NCI-H1417 treated with DMSO at 0.1 percent for 48 hours (cell line): ENCODE results near the gene RPTN.
"Not testable (repeated sequence)": the region's sequence is repeated elsewhere in the genome, so short reads cannot be mapped to it uniquely, and the experiment has no call there.

Experiments used
- DNase-seq: peaks from one replicate; lab custom pipeline; 2025; lab: John Stamatoyannopoulos, UW

The RPTN gene

DNA sequence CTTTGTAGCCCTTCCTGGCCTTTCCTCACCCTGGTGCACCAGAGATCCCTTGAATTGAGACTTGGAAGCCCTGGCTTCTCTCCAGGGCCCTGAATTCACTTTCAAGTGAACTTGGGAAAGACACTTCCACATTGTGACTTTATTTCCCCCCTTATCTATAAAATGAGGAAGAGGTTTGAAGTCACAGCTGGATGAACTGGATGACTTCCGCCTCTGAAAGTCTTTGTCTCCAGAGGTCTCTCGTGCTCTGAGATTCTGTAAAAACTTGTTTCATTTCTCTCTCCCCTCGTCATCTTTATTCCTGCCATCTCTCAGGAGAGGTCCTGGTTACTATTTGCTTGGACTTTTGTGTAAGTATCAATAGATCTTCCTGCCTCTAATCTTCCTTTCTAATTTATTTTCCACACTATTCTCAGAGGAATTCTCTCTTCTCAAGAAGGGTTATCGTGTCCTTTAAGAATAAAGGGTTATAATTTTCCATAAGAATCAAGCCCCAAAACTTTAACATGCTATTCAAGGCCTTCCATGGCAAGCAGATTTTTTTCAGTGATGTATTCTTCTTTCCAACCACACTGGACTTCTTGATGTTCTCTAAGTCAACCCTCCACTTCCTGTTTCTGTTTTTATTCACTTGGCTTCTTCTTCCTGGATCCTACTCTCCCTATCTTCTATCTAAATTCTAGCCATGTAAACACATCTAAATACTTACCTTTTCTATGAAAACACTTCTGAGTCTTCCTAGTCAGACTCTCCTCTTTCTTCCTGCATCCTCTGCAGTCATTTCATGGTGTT lies 6.5 kb upstream of the RPTN start:
- DNase-seq, result no peak

DNA sequence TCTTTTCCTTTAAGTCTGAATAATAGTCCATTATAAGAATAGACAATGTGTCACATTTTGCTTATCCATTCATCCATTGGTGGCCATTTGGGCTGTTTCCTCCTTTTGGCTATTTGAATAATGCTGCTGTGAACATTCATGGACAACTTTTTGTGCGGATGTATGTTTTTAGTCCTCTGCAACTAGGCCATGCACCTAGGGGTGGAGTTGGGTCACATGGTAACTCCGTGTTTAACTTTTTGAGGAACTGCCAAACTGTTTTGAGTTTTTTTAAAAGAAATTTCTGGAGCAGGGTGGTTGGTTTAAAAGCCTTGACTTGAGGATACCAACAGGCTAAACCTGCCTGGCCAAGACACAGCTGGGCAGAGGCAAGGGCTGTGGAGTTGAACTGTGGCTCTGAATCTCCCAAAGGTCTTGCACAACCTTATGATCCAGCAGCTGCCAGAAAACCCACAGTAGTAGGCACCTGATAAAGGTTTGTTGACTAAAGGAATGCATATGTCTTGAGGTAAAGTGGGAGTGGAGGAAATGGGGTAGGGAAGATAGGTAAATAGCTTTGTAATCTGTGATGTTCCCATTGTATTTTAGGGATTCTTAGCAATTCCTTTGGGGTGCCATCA lies 5.6 kb upstream of the RPTN start:
- no peak for DNase-seq

DNA sequence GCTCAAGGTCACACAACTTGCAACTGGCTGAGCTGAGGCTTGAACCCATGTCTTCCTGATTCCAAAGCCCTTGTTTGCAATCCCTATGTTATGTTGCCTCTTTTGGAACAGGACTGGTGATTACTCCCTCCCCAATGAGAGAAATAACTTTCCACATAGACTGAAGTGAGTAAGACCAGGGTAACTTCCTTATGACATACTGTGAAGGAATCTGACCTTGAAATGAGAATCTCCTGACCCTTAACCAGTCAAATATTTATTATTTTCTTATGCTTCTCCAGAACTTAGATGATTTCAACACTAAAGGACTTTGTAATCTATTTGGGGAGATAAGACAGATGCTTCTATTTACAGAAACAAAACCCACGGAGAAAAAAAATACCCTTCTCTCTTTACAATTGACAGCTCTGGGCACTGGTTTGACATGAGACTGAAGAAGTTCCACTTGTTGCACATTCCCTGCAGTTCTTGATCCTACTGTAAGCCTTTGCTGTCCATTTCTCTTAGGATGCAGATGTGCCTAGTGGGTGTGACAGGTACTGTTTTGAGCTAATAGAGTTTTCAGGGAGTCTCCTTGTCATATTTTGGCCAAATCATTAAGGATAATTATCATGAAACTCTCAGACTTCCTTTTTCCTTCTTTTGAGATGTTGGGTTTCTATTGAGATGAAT lies 3.9 kb upstream of the RPTN start:
- DNase-seq, result no peak

GRCh38 chr1:152160576-152160975 lies 1.5 kb upstream of the RPTN start:
- no peak for DNase-seq

GRCh38 chr1:152153996-152154395 lies 5.0 kb downstream of the RPTN start:
- DNase-seq, result no peak

GRCh38 chr1:152151646-152152045 lies 7.4 kb downstream of the RPTN start:
- no peak for DNase-seq

DNA sequence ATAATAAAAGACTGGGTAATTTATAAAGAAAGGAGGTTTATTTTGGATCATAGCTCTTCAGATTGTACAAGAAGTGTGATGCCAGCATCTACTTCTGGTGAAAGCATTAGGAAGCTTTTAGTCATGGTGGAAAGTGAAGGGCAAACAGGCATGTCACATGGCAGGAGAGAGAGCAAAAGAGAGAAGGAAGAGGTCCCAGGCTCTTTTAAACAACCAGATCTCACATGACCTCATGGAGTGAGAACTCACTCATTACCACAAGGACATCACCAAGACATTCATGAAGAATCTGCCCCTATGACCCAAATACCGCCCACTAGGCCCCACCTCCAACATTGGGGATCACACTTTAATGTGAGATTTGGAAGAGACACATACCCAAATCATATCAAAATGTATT lies 10.0 kb downstream of the RPTN start:
- DNase-seq, result no peak

DNA sequence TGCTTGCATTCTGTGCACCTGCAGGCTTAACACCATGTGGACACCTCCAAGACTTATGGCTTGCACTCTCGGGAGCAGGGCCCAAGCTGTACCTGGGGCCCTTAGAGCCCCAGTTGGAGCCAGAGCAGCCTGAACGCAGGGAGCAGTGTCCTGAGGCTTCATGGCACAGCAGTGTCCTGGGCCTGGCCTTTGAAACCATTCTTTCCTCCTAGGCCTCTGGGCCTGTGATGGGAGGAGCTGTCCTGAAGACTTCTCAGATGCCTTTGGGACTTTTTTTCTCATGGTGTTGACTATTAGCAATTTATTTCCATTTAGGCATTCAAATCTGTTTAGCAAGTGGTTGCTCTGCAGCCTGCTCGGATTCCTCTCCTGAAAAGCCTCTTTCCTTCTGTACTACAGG lies 11.0 kb downstream of the RPTN start:
- DNase-seq, result no peak

- no peak for DNase-seq
Measured at GRCh38 chr1:152145769-152146168, 13.3 kb downstream of the RPTN start.

DNA sequence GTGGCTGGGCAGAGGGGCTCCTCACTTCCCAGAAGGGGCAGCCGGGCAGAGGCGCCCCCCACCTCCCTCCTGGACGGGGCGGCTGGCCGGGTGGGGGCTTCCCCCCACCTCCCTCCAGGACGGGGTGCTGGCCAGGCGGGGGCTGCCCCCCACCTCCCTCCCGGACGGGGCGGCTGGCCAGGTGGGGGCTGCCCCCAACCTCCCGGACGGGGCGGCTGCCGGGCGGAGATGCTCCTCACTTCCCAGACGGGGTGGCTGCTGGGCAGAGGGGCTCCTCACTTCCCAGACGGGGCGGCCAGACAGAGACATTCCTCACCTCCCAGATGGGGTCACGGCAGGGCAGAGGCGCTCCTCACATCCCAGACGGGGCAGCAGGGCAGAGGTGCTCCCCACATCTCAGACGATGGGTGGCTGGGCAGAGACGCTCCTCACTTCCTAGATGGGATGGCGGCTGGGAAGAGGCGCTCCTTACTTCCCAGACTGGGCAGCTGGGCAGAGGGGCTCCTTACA lies 14.3 kb downstream of the RPTN start:
- not testable (repeated sequence) for DNase-seq

DNA sequence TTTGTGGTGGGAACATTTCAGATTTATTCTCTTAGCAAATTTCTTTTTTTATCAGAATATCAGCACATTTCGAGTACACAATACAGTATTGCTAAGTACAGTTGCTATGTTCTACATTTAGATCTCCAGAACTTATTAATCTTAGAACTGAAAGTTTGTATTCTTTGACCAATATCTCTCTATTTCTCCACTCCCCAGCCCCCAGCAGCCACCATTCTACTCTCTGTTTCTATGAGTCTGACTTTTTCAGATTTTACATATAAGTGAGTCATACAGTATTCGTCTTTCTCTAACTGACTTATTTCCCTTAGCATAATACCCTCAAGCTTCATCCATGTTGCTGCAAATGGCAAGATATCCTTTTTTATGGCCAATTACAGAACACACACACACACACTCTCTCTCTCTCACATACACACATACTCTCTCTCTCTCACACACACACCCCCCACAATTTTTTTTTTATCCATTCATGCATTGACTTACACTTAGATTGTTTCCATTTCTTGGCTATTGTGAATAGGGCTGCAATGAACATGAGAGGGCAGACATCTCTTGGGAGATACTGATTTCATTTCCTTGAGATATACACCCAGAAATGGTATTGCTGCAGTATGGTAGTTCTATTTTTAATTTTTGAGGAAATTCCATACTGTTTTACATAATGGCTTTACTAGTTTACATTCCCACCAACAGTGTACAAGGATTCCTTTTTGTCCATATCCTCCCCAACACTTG lies 15.7 kb downstream of the RPTN start:
- no peak for DNase-seq

DNA sequence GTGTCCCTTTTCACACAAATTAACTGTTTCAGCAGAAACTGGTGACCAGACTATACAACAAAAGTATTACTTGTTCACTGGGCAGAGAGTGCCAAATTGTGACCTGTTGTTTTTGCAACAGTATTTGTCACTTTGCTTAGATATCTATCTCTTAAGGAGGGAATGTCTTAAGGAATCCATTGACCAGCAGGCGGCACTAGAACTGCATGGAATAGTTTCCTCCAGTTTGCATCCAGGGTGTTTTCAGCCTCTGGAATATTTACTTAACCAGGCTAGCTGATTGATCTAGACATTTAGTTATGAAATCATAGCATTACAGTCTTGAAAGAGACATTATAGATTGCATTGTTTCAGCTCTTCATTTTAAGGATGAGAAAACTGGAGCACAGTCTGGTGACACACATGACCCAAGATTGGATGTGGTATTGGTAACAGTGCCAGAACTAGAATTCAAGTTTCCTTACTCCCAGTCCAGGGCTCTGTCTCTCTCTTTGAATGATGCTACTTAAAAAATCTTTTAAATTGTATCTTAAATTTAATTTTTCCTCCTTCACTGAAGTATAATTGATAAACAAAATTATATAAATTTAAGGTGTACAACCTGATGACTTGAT lies 16.9 kb downstream of the RPTN start:
- no peak for DNase-seq

DNA sequence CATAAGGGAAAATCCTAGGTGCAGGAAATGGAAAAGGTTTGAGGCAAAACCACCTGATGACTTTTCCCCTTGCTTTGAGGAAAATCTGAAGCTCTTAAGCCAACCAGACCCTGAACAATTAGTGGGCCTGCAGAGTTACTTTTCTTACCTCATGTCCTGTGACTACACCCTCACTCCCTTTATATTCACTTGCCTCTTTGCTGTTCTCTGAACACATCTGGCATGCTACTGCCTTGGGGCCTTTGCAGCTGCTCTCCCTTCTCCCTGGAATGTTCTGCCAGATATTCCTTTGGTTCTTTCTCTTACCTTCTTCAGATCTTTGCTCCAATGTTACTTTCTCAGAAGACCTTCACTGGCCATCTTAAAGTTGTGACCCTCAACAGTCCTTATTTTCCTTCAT lies 21.8 kb downstream of the RPTN start:
- DNase-seq, result no peak

- DNase-seq, result no peak
Measured at GRCh38 chr1:152130186-152130585, 28.8 kb downstream of the RPTN start.

- DNase-seq, result no peak
Measured at GRCh38 chr1:152127673-152128072, 31.4 kb downstream of the RPTN start.

DNA sequence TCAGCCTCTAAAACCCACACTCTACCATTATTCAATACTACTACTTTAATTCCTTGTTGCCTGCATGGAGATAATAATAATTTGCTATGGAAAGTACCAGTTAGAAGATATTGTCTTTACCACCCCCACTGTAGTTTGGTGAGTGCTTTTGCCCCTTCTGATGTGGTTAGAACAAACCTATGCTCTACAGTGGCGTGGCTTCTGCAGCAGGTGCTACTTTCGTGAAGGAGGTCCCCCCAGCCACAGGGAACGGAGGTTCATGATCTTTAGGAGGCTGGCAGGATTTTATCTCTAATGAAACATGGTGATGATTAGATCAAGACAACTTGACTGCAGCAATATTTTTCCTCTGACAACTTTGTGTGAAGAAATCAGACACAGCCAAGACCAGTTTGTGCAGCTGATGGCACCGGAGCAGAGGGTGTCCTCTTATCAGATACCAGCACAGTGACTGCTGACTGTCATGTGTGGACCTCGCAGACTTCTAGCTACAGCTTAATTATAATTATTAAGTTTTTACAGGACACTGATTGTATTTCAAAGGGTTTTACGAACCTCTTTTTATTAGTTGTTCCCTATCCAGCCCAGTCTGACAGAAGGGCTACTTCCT lies 33.1 kb downstream of the RPTN start:
- DNase-seq, result no peak

GRCh38 chr1:152118915-152119314 lies 40.1 kb downstream of the RPTN start:
- no peak for DNase-seq

DNA sequence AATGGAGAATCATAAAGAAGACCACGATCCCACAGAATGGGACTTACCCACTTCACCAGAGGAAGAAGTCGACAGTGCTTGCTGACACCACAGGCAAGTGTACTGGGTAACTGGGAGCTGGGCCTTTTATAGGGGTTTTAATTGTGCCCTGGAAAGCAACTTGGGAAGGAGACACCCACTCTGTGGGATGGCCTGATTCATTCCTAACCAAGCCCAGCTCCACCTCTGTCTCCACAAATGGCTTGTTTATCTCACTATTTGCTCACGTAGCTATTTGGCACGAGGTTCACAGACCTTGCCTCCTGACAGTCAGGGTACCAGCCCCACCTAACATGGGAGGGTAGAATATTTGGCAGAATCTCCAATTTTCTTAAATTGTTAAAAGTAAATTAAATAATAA lies 43.7 kb downstream of the RPTN start, which contains the start of gene TCHH:
TCHH (minus strand) TSS at position 101 of the 400 bp plus-strand sequence. CDS start 1,364 bp downstream, outside the sequence.
- no peak for DNase-seq

GRCh38 chr1:152112885-152113432 lies 46.1 kb downstream of the RPTN start:
- no peak for DNase-seq

DNA sequence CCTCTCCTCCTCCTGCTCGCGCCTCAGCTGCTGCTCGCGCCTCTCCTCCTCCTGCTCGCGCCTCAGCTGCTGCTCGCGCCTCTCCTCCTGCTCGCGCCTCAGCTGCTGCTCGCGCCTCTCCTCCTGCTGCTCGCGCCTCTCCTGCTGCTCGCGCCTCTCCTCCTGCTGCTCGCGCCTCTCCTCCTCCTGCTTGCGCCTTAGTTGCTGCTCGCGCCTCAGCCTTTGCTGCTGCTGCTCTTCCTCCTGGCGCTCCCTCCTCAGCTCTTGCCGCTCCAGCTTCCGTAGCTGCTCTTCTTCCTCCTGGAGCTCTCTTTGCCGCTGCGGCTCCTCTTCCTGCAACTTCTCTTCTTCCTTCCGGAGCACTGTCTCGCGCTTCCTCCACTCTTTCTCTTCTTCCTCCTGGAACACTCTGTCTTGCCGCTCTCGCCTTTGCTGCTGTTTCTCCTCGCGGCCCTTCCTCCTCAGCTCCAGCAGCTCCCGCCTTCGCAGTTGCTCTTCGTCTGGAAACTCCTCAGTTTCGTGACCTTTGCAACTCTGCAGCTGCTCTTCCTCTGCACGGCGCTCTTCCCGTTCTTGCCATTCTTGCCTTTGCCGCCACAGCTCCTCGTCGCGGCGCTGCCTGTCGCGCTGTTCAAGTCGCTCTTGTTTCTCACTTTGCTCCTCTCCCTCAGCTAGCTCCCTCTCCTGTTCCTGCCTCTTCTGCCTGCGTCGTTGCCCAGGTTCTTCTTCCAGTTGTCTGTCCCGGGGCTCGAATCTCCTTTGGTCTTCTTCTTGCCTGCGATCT lies 46.7 kb downstream of the RPTN start:
- no peak for DNase-seq
